ENCODE measurements around the gene FBXW4. TPM values are rescaled to one million over a fixed set of nuclear protein-coding genes. Genes with fewer than 3 reads are reported as not detected.

The FBXW4 gene
- polyA plus RNA-seq, 1 donor from 2014 or later = 7.7 TPM

DNA sequence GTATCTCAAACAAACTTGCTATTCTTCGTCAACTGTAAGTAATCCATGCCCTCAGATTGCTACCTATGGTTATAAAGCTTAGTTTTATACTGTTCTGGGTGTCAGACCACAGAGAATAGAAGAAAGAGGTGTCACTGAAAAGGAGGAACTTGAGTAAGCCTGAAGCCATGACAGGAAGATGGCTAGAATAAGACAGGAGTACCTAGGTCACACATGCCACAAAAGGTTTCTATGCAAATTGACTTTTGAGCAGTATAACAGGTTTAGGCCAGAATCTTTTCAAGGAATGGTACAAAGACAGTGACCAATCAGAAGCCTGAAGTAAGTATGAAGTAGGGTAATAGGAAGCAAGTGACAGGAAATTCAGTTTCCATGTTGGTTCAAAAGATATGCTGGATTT, 23.5 kb downstream of the FBXW4 start:
- no peak overlapping the region for H3K4me3 ChIP-seq (ENCODE audit: low read length)
- no peak for TF ChIP-seq TAF1 (IDR thresholded peaks at IDR 0.05; ENCODE audit: low read depth)
- TF ChIP-seq, protein P1, sequence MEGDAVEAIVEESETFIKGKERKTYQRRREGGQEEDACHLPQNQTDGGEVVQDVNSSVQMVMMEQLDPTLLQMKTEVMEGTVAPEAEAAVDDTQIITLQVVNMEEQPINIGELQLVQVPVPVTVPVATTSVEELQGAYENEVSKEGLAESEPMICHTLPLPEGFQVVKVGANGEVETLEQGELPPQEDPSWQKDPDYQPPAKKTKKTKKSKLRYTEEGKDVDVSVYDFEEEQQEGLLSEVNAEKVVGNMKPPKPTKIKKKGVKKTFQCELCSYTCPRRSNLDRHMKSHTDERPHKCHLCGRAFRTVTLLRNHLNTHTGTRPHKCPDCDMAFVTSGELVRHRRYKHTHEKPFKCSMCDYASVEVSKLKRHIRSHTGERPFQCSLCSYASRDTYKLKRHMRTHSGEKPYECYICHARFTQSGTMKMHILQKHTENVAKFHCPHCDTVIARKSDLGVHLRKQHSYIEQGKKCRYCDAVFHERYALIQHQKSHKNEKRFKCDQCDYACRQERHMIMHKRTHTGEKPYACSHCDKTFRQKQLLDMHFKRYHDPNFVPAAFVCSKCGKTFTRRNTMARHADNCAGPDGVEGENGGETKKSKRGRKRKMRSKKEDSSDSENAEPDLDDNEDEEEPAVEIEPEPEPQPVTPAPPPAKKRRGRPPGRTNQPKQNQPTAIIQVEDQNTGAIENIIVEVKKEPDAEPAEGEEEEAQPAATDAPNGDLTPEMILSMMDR (IDR thresholded peaks at IDR 0.05; ENCODE audit: poor library complexity, severe bottlenecking) = no peak
- TF ChIP-seq EZH2 (IDR thresholded peaks at IDR 0.05; ENCODE audit: borderline replicate concordance, insufficient read depth, low read length, poor library complexity, severe bottlenecking) = no peak
- no peak for TF ChIP-seq RAD21 (conservative IDR thresholded peaks at IDR 0.05)
- no peak for TF ChIP-seq POLR2AphosphoS5 (IDR thresholded peaks at IDR 0.05)
- no peak for TF ChIP-seq SMC3 (conservative IDR thresholded peaks at IDR 0.05; ENCODE audit: poor library complexity)
- TF ChIP-seq, protein P2, sequence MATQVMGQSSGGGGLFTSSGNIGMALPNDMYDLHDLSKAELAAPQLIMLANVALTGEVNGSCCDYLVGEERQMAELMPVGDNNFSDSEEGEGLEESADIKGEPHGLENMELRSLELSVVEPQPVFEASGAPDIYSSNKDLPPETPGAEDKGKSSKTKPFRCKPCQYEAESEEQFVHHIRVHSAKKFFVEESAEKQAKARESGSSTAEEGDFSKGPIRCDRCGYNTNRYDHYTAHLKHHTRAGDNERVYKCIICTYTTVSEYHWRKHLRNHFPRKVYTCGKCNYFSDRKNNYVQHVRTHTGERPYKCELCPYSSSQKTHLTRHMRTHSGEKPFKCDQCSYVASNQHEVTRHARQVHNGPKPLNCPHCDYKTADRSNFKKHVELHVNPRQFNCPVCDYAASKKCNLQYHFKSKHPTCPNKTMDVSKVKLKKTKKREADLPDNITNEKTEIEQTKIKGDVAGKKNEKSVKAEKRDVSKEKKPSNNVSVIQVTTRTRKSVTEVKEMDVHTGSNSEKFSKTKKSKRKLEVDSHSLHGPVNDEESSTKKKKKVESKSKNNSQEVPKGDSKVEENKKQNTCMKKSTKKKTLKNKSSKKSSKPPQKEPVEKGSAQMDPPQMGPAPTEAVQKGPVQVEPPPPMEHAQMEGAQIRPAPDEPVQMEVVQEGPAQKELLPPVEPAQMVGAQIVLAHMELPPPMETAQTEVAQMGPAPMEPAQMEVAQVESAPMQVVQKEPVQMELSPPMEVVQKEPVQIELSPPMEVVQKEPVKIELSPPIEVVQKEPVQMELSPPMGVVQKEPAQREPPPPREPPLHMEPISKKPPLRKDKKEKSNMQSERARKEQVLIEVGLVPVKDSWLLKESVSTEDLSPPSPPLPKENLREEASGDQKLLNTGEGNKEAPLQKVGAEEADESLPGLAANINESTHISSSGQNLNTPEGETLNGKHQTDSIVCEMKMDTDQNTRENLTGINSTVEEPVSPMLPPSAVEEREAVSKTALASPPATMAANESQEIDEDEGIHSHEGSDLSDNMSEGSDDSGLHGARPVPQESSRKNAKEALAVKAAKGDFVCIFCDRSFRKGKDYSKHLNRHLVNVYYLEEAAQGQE (IDR thresholded peaks at IDR 0.05; ENCODE audit: borderline replicate concordance) = no peak
- TF ChIP-seq EP300 (conservative IDR thresholded peaks at IDR 0.05; ENCODE audit: poor library complexity, severe bottlenecking) = no peak
- no peak for TF ChIP-seq MXI1 (conservative IDR thresholded peaks at IDR 0.05; ENCODE audit: poor library complexity, severe bottlenecking)
- H3K79me2 ChIP-seq (replicated peaks; ENCODE audit: insufficient read depth, low read length) = no peaks in the 10 kb centered on the region
- H4K20me1 ChIP-seq (ENCODE audit: insufficient read depth) = no peaks in the 10 kb centered on the region
- H3K27ac ChIP-seq (ENCODE audit: low read length) = no peak overlapping the region
- no peak overlapping the region for H3K9ac ChIP-seq (ENCODE audit: low read length)
- H3K27me3 ChIP-seq (ENCODE audit: insufficient read depth, low read depth, low read length) = no peaks in the 10 kb centered on the region
- H3K9me2 ChIP-seq (ENCODE audit: insufficient read depth, low read length) = no peaks in the 10 kb centered on the region
- no peak overlapping the region for H3K4me2 ChIP-seq (ENCODE audit: low read length)
- no peaks in the 10 kb centered on the region for H3F3A ChIP-seq (ENCODE audit: insufficient read depth, low read length, poor library complexity, severe bottlenecking)
- H3K9me3 ChIP-seq (ENCODE audit: low read length) = no peaks in the 10 kb centered on the region
- no peak overlapping the region for H2AFZ ChIP-seq (ENCODE audit: low read depth, low read length)
- H3K36me3 ChIP-seq (ENCODE audit: insufficient read depth, low read length) = no peaks in the 10 kb centered on the region

DNA sequence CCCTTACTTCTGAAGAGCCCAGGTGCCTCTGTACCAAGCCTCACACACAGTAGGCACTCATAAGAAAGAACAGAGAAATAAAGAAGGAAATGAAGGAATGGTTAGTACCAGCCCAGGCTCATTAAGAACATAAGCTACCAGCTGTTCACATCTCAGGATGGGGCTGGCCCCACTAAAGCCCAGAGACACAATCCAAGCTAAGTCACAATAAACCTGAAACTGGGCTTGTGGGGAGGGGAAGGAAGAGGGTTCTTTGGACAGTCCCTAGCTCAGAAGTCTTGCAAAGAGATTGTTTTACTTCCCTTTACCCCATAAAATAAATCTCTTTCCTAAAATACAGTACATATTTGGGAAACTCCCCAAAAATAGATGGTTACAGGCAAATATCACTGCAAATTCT, 24.3 kb downstream of the FBXW4 start:
- H3K4me2 ChIP-seq (ENCODE audit: low read length) = no peak overlapping the region
- TF ChIP-seq, protein P2 (IDR thresholded peaks at IDR 0.05; ENCODE audit: borderline replicate concordance) = no peak
- TF ChIP-seq, protein P1 (IDR thresholded peaks at IDR 0.05; ENCODE audit: poor library complexity, severe bottlenecking) = no peak
- no peak for TF ChIP-seq SMC3 (conservative IDR thresholded peaks at IDR 0.05; ENCODE audit: poor library complexity)
- no peaks in the 10 kb centered on the region for H3F3A ChIP-seq (ENCODE audit: insufficient read depth, low read length, poor library complexity, severe bottlenecking)
- no peaks in the 10 kb centered on the region for H3K79me2 ChIP-seq (replicated peaks; ENCODE audit: insufficient read depth, low read length)
- H4K20me1 ChIP-seq (ENCODE audit: insufficient read depth) = no peaks in the 10 kb centered on the region
- no peak overlapping the region for H3K4me3 ChIP-seq (ENCODE audit: low read length)
- no peak overlapping the region for H3K27ac ChIP-seq (ENCODE audit: low read length)
- H3K36me3 ChIP-seq (ENCODE audit: insufficient read depth, low read length) = no peaks in the 10 kb centered on the region
- H2AFZ ChIP-seq (ENCODE audit: low read depth, low read length) = no peak overlapping the region
- H3K27me3 ChIP-seq (ENCODE audit: insufficient read depth, low read depth, low read length) = no peaks in the 10 kb centered on the region
- H3K9ac ChIP-seq (ENCODE audit: low read length) = no peak overlapping the region
- no peaks in the 10 kb centered on the region for H3K9me2 ChIP-seq (ENCODE audit: insufficient read depth, low read length)
- H3K9me3 ChIP-seq (ENCODE audit: low read length) = no peaks in the 10 kb centered on the region
